ENCODE results near the gene STING1.

- TF ChIP-seq, protein P1, sequence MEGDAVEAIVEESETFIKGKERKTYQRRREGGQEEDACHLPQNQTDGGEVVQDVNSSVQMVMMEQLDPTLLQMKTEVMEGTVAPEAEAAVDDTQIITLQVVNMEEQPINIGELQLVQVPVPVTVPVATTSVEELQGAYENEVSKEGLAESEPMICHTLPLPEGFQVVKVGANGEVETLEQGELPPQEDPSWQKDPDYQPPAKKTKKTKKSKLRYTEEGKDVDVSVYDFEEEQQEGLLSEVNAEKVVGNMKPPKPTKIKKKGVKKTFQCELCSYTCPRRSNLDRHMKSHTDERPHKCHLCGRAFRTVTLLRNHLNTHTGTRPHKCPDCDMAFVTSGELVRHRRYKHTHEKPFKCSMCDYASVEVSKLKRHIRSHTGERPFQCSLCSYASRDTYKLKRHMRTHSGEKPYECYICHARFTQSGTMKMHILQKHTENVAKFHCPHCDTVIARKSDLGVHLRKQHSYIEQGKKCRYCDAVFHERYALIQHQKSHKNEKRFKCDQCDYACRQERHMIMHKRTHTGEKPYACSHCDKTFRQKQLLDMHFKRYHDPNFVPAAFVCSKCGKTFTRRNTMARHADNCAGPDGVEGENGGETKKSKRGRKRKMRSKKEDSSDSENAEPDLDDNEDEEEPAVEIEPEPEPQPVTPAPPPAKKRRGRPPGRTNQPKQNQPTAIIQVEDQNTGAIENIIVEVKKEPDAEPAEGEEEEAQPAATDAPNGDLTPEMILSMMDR (IDR thresholded peaks at IDR 0.05; ENCODE audit: poor library complexity, severe bottlenecking), result no peak
- TF ChIP-seq EP300 (conservative IDR thresholded peaks at IDR 0.05; ENCODE audit: poor library complexity, severe bottlenecking), result no peak
- TF ChIP-seq EZH2 (IDR thresholded peaks at IDR 0.05; ENCODE audit: borderline replicate concordance, insufficient read depth, low read length, poor library complexity, severe bottlenecking), result no peak
- TF ChIP-seq TAF1 (IDR thresholded peaks at IDR 0.05; ENCODE audit: low read depth), result no peak
- no peak for TF ChIP-seq POLR2AphosphoS5 (IDR thresholded peaks at IDR 0.05)
- no peak for TF ChIP-seq SMC3 (conservative IDR thresholded peaks at IDR 0.05; ENCODE audit: poor library complexity)
- no peak for TF ChIP-seq RAD21 (conservative IDR thresholded peaks at IDR 0.05)
- TF ChIP-seq, protein P2, sequence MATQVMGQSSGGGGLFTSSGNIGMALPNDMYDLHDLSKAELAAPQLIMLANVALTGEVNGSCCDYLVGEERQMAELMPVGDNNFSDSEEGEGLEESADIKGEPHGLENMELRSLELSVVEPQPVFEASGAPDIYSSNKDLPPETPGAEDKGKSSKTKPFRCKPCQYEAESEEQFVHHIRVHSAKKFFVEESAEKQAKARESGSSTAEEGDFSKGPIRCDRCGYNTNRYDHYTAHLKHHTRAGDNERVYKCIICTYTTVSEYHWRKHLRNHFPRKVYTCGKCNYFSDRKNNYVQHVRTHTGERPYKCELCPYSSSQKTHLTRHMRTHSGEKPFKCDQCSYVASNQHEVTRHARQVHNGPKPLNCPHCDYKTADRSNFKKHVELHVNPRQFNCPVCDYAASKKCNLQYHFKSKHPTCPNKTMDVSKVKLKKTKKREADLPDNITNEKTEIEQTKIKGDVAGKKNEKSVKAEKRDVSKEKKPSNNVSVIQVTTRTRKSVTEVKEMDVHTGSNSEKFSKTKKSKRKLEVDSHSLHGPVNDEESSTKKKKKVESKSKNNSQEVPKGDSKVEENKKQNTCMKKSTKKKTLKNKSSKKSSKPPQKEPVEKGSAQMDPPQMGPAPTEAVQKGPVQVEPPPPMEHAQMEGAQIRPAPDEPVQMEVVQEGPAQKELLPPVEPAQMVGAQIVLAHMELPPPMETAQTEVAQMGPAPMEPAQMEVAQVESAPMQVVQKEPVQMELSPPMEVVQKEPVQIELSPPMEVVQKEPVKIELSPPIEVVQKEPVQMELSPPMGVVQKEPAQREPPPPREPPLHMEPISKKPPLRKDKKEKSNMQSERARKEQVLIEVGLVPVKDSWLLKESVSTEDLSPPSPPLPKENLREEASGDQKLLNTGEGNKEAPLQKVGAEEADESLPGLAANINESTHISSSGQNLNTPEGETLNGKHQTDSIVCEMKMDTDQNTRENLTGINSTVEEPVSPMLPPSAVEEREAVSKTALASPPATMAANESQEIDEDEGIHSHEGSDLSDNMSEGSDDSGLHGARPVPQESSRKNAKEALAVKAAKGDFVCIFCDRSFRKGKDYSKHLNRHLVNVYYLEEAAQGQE (IDR thresholded peaks at IDR 0.05; ENCODE audit: borderline replicate concordance), result no peak
These were observed 10.2 kb upstream of the STING1 start for GRCh38 chr5:139492700-139493192.
